IgD-negative memory B cell (primary cell): ENCODE results near the gene GTSE1. TPM values are rescaled to one million over a fixed set of nuclear protein-coding genes. Genes with fewer than 3 reads are reported as not detected.

ENCODE experiments used
- H3K27ac Mint-ChIP-seq, 3 donors: one replicate each; pipeline ENCODE4 v1.8.0; 2020 to 2022; ENCODE audit warnings: mild to moderate bottlenecking in 3 of 3, mixed read lengths in 3 of 3, moderate library complexity in 1 of 3
- H3K27me3 Mint-ChIP-seq: one replicate; pipeline ENCODE4 v1.8.0; 2021; ENCODE audit warnings: mixed read lengths
- H3K36me3 Mint-ChIP-seq: one replicate; pipeline ENCODE4 v1.8.0; 2020; ENCODE audit warnings: mild to moderate bottlenecking, mixed read lengths
- H3K4me1 Mint-ChIP-seq, 3 donors: one replicate each; pipeline ENCODE4 v1.8.0; 2020 to 2022; ENCODE audit warnings: mixed read lengths in 3 of 3, mild to moderate bottlenecking in 1 of 3
- H3K4me3 Mint-ChIP-seq, 4 donors: one replicate each; pipeline ENCODE4 v1.8.0; 2020 to 2022; ENCODE audit warnings: mild to moderate bottlenecking in 4 of 4, mixed read lengths in 4 of 4, moderate library complexity in 3 of 4
- H3K9me3 Mint-ChIP-seq, 3 donors: one replicate each; pipeline ENCODE4 v1.8.0; 2020 to 2021; ENCODE audit warnings: mixed read lengths in 3 of 3, mild to moderate bottlenecking in 1 of 3
- polyA plus RNA-seq: library from polyadenylated mRNA; unstranded; fragments of 300-500 nt; fragmentation: Illumina TruSeq; gene quantifications from one replicate; pipeline ENCODE4 v1.2.3, GENCODE V29; 2021

Gene GTSE1
- polyA plus RNA-seq, 1 donor from 2014 or later = not detected

DNA sequence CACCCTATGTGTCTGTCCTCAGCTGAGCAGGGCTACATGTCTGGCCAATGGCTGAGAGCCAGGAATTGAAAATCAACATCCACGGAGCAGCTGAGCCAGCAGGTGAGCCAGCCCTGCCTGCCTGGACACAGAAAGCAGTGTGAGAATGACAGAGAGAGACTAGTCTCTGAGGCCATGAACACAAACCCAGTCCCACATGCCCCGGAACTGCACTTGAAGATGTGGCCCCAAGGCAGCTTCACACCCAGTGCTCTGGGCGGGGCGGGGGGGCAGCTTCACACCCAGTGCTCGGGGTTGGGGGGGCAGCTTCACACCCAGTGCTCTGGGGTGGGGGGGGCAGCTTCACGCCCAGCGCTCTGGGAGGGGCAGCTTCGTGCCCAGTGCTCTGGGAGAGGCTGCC, 76.5 kb downstream of the GTSE1 start:
- peak overlapping the region in 1 of 3 donors; percentile 73 for H3K27ac Mint-ChIP-seq
- H3K4me3 Mint-ChIP-seq = no peak overlapping the region
- peaks cover 0 to 6% (median 4%) of the 10 kb centered on the region in 3 donors for H3K4me1 Mint-ChIP-seq
- peaks cover 3 to 7% (median 4%) of the 10 kb centered on the region in 3 donors for H3K9me3 Mint-ChIP-seq
- peaks cover 10% of the 10 kb centered on the region for H3K36me3 Mint-ChIP-seq
- peaks cover 3% of the 10 kb centered on the region for H3K27me3 Mint-ChIP-seq

- H3K4me1 Mint-ChIP-seq = peaks cover 0 to 6% (median 4%) of the 10 kb centered on the region in 3 donors
- peaks cover 8% of the 10 kb centered on the region for H3K36me3 Mint-ChIP-seq
- peak overlapping the region in 2 of 3 donors; percentile 35 to 46 for H3K27ac Mint-ChIP-seq
- H3K4me3 Mint-ChIP-seq = peak overlapping the region in 1 of 4 donors; percentile 28
- H3K9me3 Mint-ChIP-seq = peaks cover 3 to 7% (median 4%) of the 10 kb centered on the region in 3 donors
- peaks cover 3% of the 10 kb centered on the region for H3K27me3 Mint-ChIP-seq
Measured at GRCh38 chr22:46373921-46374662, 77.4 kb downstream of the GTSE1 start.

GRCh38 chr22:46374663-46375474, 78.2 kb downstream of the GTSE1 start:
- Mint-ChIP-seq H3K4me1 (peaks cover 0 to 6% (median 4%) of the 10 kb centered on the region in 3 donors), H3K4me3 (peak overlapping the region in 1 of 4 donors; percentile 28), H3K27me3 (peaks cover 3% of the 10 kb centered on the region)

DNA sequence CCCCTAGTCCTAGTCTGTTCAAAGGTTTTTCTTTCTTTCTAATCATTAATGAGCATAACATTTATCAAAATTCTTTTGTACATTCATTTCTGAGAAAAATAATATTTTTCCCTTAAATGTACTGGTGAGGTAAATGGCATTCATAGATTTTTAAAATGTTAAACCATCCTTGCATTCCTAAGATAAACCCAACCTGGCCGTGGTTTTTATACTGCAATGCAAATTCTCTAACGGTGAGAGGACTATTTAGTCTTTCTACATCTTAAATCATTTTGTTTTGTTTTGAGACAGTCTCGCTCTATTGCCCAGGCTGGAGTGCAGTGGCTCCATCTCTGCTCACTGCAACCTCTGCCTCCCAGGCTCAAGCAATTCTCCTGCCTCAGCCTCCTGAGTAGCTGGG, 79.4 kb downstream of the GTSE1 start:
- peaks cover 3% of the 10 kb centered on the region for H3K27me3 Mint-ChIP-seq
- peaks cover 3 to 7% (median 4%) of the 10 kb centered on the region in 3 donors for H3K9me3 Mint-ChIP-seq
- peaks cover 0 to 4% (median 4%) of the 10 kb centered on the region in 3 donors for H3K4me1 Mint-ChIP-seq
- no peak overlapping the region for H3K27ac Mint-ChIP-seq
- no peak overlapping the region for H3K4me3 Mint-ChIP-seq
- peaks cover 8% of the 10 kb centered on the region for H3K36me3 Mint-ChIP-seq

More at GRCh38 chr22:46374663-46375474, 78.2 kb downstream of the GTSE1 start:
- Mint-ChIP-seq H3K27ac (peak overlapping the region in 1 of 3 donors; percentile 53), H3K36me3 (peaks cover 8% of the 10 kb centered on the region), H3K9me3 (peaks cover 3 to 7% (median 4%) of the 10 kb centered on the region in 3 donors)

- Mint-ChIP-seq H3K9me3 (peaks cover 3 to 7% (median 4%) of the 10 kb centered on the region in 3 donors), H3K36me3 (peaks cover 9% of the 10 kb centered on the region), H3K27me3 (peaks cover 3% of the 10 kb centered on the region), H3K4me3 (no peak overlapping the region), H3K4me1 (peaks cover 0 to 4% (median 4%) of the 10 kb centered on the region in 3 donors), H3K27ac (peak overlapping the region in 1 of 3 donors; percentile 73)
Measured at GRCh38 chr22:46376908-46377524, 80.3 kb downstream of the GTSE1 start.

- Mint-ChIP-seq H3K4me1 (peaks cover 0 to 4% (median 4%) of the 10 kb centered on the region in 3 donors), H3K4me3 (peak overlapping the region in 1 of 4 donors; percentile 12), H3K27ac (no peak overlapping the region), H3K36me3 (peaks cover 14% of the 10 kb centered on the region), H3K9me3 (peaks cover 4 to 7% (median 6%) of the 10 kb centered on the region in 3 donors), H3K27me3 (peaks cover 3% of the 10 kb centered on the region)
Measured at GRCh38 chr22:46377525-46378425, 81.1 kb downstream of the GTSE1 start.

DNA sequence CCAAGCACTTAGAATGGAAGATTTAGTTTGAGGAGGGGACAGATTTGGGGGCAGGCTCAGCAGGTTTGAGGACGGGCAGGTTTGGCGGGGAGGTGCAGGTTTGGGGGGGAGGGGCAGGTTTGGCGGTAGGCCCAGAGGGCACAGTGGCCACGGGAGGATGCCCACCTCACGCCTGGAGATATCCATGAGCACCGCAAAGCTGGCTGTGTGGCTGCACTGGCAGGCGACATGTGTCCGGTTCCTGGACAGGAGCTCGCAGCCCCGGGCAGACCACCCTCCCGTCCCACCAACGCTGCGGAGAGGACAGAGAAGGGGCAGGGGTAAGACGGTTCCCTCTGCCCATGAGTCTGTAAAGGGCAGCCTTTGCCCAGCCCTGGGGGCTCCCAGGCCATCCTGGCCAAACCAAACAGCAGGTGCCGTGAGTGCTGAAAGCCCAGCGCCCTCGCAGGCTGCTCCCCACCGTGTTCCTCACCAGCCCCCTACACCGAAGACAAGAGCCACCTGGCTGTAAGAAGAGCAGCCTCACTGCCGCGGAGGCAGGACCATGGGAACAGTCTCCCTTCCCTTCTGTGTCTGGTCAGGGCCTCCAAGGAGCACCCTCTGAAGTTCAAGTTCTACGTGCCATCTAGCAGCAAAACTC, 81.9 kb downstream of the GTSE1 start:
- Mint-ChIP-seq H3K36me3 (peaks cover 18% of the 10 kb centered on the region), H3K4me3 (no peak overlapping the region), H3K27ac (no peak overlapping the region), H3K4me1 (peaks cover 0 to 4% (median 4%) of the 10 kb centered on the region in 3 donors), H3K9me3 (peaks cover 4 to 8% (median 7%) of the 10 kb centered on the region in 3 donors), H3K27me3 (peaks cover 3% of the 10 kb centered on the region)

- Mint-ChIP-seq H3K4me1 (peaks cover 0 to 4% (median 2%) of the 10 kb centered on the region in 3 donors), H3K36me3 (peaks cover 18% of the 10 kb centered on the region), H3K27ac (no peak overlapping the region), H3K9me3 (peaks cover 4 to 8% (median 7%) of the 10 kb centered on the region in 3 donors), H3K4me3 (no peak overlapping the region), H3K27me3 (no peaks in the 10 kb centered on the region)
Measured at GRCh38 chr22:46379066-46379930, 82.6 kb downstream of the GTSE1 start.

DNA sequence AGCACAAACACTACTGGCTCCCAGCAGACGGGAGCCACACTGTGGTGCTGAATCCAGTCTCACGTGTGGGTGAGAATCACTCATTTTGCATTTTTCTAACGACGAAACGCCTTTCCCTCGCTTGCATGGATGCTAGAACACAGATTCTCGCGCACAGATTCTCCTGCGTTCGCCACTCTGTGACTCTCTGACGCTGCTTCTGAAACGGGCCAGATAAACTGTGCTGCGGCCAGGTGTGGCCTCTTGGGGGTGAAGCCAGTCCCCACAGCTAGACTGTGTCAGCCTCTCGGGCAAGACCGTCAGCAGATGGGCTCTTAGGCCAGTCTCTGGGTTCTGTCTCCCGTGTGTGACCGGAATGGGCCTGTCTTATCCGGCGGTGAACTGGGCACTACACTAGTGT, 83.4 kb downstream of the GTSE1 start:
- H3K27ac Mint-ChIP-seq = peak overlapping the region in 1 of 3 donors; percentile 84
- peaks cover 0 to 4% (median 0%) of the 10 kb centered on the region in 3 donors for H3K4me1 Mint-ChIP-seq
- H3K9me3 Mint-ChIP-seq = peaks cover 4 to 8% (median 7%) of the 10 kb centered on the region in 3 donors
- no peak overlapping the region for H3K4me3 Mint-ChIP-seq
- H3K36me3 Mint-ChIP-seq = peaks cover 18% of the 10 kb centered on the region
- H3K27me3 Mint-ChIP-seq = no peaks in the 10 kb centered on the region

Other genes with a start within 250 kb of the GTSE1 start
- gene PPARA, start 146.3 kb upstream of the GTSE1 start, polyA plus RNA-seq = 7.1 TPM
- gene CDPF1, start 46.6 kb upstream of the GTSE1 start, polyA plus RNA-seq = 13.2 TPM
- not detected for gene PKDREJ, start 33.5 kb upstream of the GTSE1 start, polyA plus RNA-seq
- 7.8 TPM for gene TTC38, start 28.9 kb upstream of the GTSE1 start, polyA plus RNA-seq
- 22.1 TPM for gene TRMU, start 38.8 kb downstream of the GTSE1 start, polyA plus RNA-seq
- 5.2 TPM for gene CELSR1, start 240.8 kb downstream of the GTSE1 start, polyA plus RNA-seq